Uterus (tissue), 2 donors: ENCODE measurements around the gene POU2F1.

ENCODE experiments used
- POLR2A ChIP-seq, 2 donors: fragments of 450-650 bp; IDR thresholded peaks; one replicate each; pipeline ENCODE4 v1.6.1; 2016; ENCODE audit warnings: antibody characterized with exemption in 2 of 2, mild to moderate bottlenecking in 1 of 2, moderate library complexity in 1 of 2
- TF ChIP-seq, protein P1 (sequence below), 4 experiments: fragments of 200-600 bp in 2 of 4; fragments of 450-650 bp in 2 of 4; sonication (generic) in 2 of 4; IDR thresholded peaks; one replicate each; pipeline ENCODE4 v1.5.1; 2016 to 2019; ENCODE audit warnings: antibody characterized with exemption in 4 of 4, mild to moderate bottlenecking in 2 of 4, moderate library complexity in 1 of 4

DNA sequence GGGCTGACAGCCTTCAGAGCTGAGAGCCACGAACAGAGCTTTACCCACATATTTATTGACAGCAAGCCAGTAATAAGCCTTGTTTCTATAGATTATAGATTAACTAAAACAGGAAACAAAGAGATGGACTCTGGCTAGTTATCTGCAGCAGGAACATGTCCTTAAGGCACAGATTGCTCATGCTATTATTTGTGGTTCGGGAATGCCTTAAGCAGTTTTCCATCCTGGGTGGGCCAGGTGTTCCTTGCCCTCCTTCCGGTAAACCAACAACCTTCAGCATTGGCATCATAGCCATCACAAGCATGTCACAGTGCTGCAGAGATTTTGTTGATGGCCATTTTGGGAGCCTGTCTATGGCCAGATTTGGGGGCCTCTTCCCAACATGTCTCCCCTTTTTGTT, 96.8 kb downstream of the POU2F1 start:
- TF ChIP-seq, protein P1, sequence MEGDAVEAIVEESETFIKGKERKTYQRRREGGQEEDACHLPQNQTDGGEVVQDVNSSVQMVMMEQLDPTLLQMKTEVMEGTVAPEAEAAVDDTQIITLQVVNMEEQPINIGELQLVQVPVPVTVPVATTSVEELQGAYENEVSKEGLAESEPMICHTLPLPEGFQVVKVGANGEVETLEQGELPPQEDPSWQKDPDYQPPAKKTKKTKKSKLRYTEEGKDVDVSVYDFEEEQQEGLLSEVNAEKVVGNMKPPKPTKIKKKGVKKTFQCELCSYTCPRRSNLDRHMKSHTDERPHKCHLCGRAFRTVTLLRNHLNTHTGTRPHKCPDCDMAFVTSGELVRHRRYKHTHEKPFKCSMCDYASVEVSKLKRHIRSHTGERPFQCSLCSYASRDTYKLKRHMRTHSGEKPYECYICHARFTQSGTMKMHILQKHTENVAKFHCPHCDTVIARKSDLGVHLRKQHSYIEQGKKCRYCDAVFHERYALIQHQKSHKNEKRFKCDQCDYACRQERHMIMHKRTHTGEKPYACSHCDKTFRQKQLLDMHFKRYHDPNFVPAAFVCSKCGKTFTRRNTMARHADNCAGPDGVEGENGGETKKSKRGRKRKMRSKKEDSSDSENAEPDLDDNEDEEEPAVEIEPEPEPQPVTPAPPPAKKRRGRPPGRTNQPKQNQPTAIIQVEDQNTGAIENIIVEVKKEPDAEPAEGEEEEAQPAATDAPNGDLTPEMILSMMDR (IDR thresholded peaks at IDR 0.05), result no peak
- TF ChIP-seq POLR2A (IDR thresholded peaks at IDR 0.05), result no peak
